Vein endothelial cell (primary cell): ENCODE results near the gene CSRNP3. TPM values are rescaled to one million over a fixed set of nuclear protein-coding genes. Genes with fewer than 3 reads are reported as not detected.

Source experiments
- total RNA-seq: library from RNA; depleted of rRNA; stranded (reverse); fragments of >200 nt; gene quantifications from 2 replicates; pipeline ENCODE4 v1.2.3, GENCODE V29; 2012

CSRNP3 gene
- under 0.01 and 0.19 TPM in 2 replicates for total RNA-seq

GRCh38 chr2:165469417-165469816, at the start of gene CSRNP3:
Gene CSRNP3, plus strand, starts transcription at chr2:165469698. Its CDS starts 125,368 bp downstream, at chr2:165595066.

Other genes with a start within 250 kb of the CSRNP3 start
- gene SCN2A, start 230.3 kb upstream of the CSRNP3 start, total RNA-seq, result under 0.01 TPM in 1 of 2 replicates, not detected in the other